ENCODE measurements around the gene STMN3. TPM values are rescaled to one million over a fixed set of nuclear protein-coding genes. Genes with fewer than 3 reads are reported as not detected.
"Not testable (repeated sequence)": the region's sequence is repeated elsewhere in the genome, so short reads cannot be mapped to it uniquely, and the experiment has no call there.

Gene STMN3
- total and polyA plus RNA-seq, 2 of the 8 experiments (the other 6 are each of a cell fraction or from before 2014, with no cell fraction given), result 51.5 to 63.1 TPM

GRCh38 chr20:63601679-63602078 lies 51.5 kb downstream of the STMN3 start:
- H3K79me1 ChIP-seq (ENCODE audit: low read depth, low read length); H4K5ac ChIP-seq (ENCODE audit: insufficient read length, low read depth, low read length); H2AK5ac ChIP-seq (ENCODE audit: low read depth, low read length); H2BK15ac ChIP-seq (ENCODE audit: low read length); H3K23ac ChIP-seq (ENCODE audit: insufficient read length); H3K4me3 ChIP-seq (ENCODE audit: extremely low read depth in 1 of 4, insufficient read depth in 2 of 4, low read depth in 3 of 4, low read length in 4 of 4); H4K8ac ChIP-seq (ENCODE audit: extremely low read depth, insufficient read depth, low read length); H3K23me2 ChIP-seq (ENCODE audit: low read depth, low read length); DNase-seq (ENCODE audit: low read depth in 1 of 2, low spot score in 2 of 2); H3K18ac ChIP-seq (ENCODE audit: extremely low read depth, low read length); H2BK20ac ChIP-seq (ENCODE audit: low read length); H2BK12ac ChIP-seq (ENCODE audit: low read depth, low read length); H3K14ac ChIP-seq (ENCODE audit: insufficient read length); H3K56ac ChIP-seq (replicated peaks; ENCODE audit: insufficient read length, low read depth, low read length); H4K20me1 ChIP-seq (replicated peaks in 1 of 2; ENCODE audit: control insufficient read depth in 1 of 2, insufficient read depth in 2 of 2, low read length in 2 of 2); H3K79me2 ChIP-seq (ENCODE audit: control insufficient read depth in 1 of 2, insufficient read depth in 2 of 2, low read length in 2 of 2); H3K9ac ChIP-seq (replicated peaks in 1 of 4; ENCODE audit: extremely low read depth in 1 of 4, low read depth in 3 of 4, low read length in 3 of 4); H2AFZ ChIP-seq (ENCODE audit: low read length); H3K4ac ChIP-seq (replicated peaks; ENCODE audit: insufficient read length, low read depth, low read length); CTCF ChIA-PET (ENCODE audit: partially characterized antibody); H2BK5ac ChIP-seq (ENCODE audit: low read depth, low read length); H3K4me2 ChIP-seq (ENCODE audit: insufficient read depth in 1 of 2, low read depth in 2 of 2, low read length in 2 of 2); POLR2A ChIA-PET (ENCODE audit: partially characterized antibody); FAIRE-seq; H3K4me1 ChIP-seq (replicated peaks in 1 of 4; ENCODE audit: control insufficient read depth in 3 of 4, insufficient read depth in 4 of 4, low read length in 3 of 4); H2BK120ac ChIP-seq (replicated peaks; ENCODE audit: low read depth, low read length); H3K27me3 ChIP-seq (replicated peaks in 1 of 4; ENCODE audit: control insufficient read depth in 3 of 4, extremely low read depth in 1 of 4, insufficient read depth in 3 of 4, low read length in 3 of 4); H3K9me3 ChIP-seq (ENCODE audit: insufficient read depth in 2 of 2, low read depth in 1 of 2, low read length in 1 of 2); H4K91ac ChIP-seq (replicated peaks; ENCODE audit: insufficient read length, low read length); H3K27ac ChIP-seq (ENCODE audit: low read depth, low read length): not testable (repeated sequence)
- H3K36me3 ChIP-seq (ENCODE audit: control insufficient read depth in 2 of 4, insufficient read depth in 4 of 4, low read length in 3 of 4), result peaks cover 8 to 24% (median 10%) of the 10 kb centered on the region in 4 experiments; a peak in 7 of 8 replicates
- 90% methylated on average over 8 of the region's 8 CpGs; no CpG with 5 or more reads in 1 of the 2 experiments for WGBS, 2 experiments (ENCODE audit: extremely low coverage in 1 of 2, insufficient coverage in 1 of 2, insufficient read length in 1 of 2, insufficient replicate concordance in 2 of 2, low coverage in 1 of 2, low lambda C conversion rate in 2 of 2, missing lambda C conversion rate in 1 of 2)
- peak; percentile 81 for TF ChIP-seq EGR1 (IDR thresholded peaks at IDR 0.05; ENCODE audit: borderline replicate concordance, low read depth, low read length)

All from H1 (cell line).